ENCODE data around the gene ATXN10. TPM values are rescaled to one million over a fixed set of nuclear protein-coding genes. Genes with fewer than 3 reads are reported as not detected.

The ATXN10 gene
- total and polyA plus RNA-seq, 2 of the 8 experiments (the other 6 are each of a cell fraction or from before 2014, with no cell fraction given) = 134 to 210 TPM

DNA sequence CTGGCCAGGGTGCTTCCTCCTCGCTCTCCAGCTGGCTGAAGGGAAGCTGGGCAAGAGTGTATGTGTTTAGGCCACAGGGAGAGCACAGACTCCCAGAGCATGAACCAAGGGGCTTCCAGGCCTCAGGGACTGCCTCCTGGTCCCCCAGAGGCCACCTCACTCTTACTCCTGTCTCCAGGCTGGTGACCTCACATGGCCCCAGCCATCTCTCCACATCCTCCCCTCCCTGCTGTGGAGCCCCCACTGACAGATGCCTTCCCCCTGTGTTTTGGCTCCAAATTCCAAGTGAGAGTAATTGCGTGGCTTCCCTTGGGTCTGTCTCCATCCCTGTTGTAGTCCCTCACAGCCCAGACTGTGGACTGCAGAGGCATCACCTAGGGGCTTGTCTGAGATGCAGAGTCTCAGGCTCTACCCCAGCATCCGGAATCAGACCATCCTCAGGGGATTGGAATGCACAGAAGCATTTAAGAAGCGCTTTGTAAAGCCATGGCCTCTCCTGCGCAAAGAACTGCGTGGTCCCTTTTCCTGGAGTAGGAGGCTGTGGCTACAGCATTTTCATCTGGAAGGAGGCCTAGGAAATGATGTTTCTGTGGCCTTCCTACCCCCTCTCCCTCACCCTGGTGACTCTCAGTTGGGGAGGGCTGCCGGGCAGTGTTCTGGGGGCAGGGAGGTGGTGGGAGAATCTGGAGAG, 91.1 kb downstream of the ATXN10 start:
- Histone ChIP-seq H3K4me1 (replicated peaks in 1 of 4; ENCODE audit: control insufficient read depth in 3 of 4, insufficient read depth in 4 of 4, low read length in 3 of 4) (peaks cover 7 to 27% (median 19%) of the 10 kb centered on the region in 4 experiments), H2AK5ac (ENCODE audit: low read depth, low read length) (peak overlapping the region; percentile 27; the same call in 1 of the 2 replicates), H3K79me1 (ENCODE audit: low read depth, low read length) (peaks cover 5% of the 10 kb centered on the region), H2BK20ac (ENCODE audit: low read length) (no peak overlapping the region), H2BK15ac (ENCODE audit: low read length) (0 out of 2 replicates have a peak overlapping the region, but pooled peaks have one; percentile 3), H3K4me3 (ENCODE audit: extremely low read depth in 1 of 4, insufficient read depth in 2 of 4, low read depth in 3 of 4, low read length in 4 of 4) (no peak overlapping the region), H3K4ac (replicated peaks; ENCODE audit: insufficient read length, low read depth, low read length) (no peak overlapping the region), H3K18ac (ENCODE audit: extremely low read depth, low read length) (0 out of 2 replicates have a peak overlapping the region, but pooled peaks have one; percentile 76), H3K9me3 (ENCODE audit: insufficient read depth in 2 of 2, low read depth in 1 of 2, low read length in 1 of 2) (no peaks in the 10 kb centered on the region; a peak in 1 of 4 replicates), H4K20me1 (replicated peaks in 1 of 2; ENCODE audit: control insufficient read depth in 1 of 2, insufficient read depth in 2 of 2, low read length in 2 of 2) (peaks cover 4 to 10% of the 10 kb centered on the region in 2 experiments), H4K8ac (ENCODE audit: extremely low read depth, insufficient read depth, low read length) (no peak overlapping the region), H2BK120ac (replicated peaks; ENCODE audit: low read depth, low read length) (no peak overlapping the region), H3K4me2 (ENCODE audit: insufficient read depth in 1 of 2, low read depth in 2 of 2, low read length in 2 of 2) (peak overlapping the region in 1 of 2 experiments; percentile 3; a peak in 2 of 4 replicates), H4K91ac (replicated peaks; ENCODE audit: insufficient read length, low read length) (no peak overlapping the region), H3K56ac (replicated peaks; ENCODE audit: insufficient read length, low read depth, low read length) (no peak overlapping the region), H3K9ac (replicated peaks in 1 of 4; ENCODE audit: extremely low read depth in 1 of 4, low read depth in 3 of 4, low read length in 3 of 4) (no peak overlapping the region), H4K5ac (ENCODE audit: insufficient read length, low read depth, low read length) (no peak overlapping the region), H2BK5ac (ENCODE audit: low read depth, low read length) (peak overlapping the region; percentile 85; the same call in 1 of the 2 replicates), H2BK12ac (ENCODE audit: low read depth, low read length) (peak overlapping the region; percentile 10; the same call in 1 of the 2 replicates), H3K79me2 (ENCODE audit: control insufficient read depth in 1 of 2, insufficient read depth in 2 of 2, low read length in 2 of 2) (peaks cover 0 to 14% of the 10 kb centered on the region in 2 experiments; a peak in 2 of 4 replicates), H3K27me3 (replicated peaks in 1 of 4; ENCODE audit: control insufficient read depth in 3 of 4, extremely low read depth in 1 of 4, insufficient read depth in 3 of 4, low read length in 3 of 4) (no peaks in the 10 kb centered on the region), H2AFZ (ENCODE audit: low read length) (no peak overlapping the region), H3K23ac (ENCODE audit: insufficient read length) (no peak overlapping the region), H3K14ac (ENCODE audit: insufficient read length) (no peak overlapping the region), H3K36me3 (ENCODE audit: control insufficient read depth in 2 of 4, insufficient read depth in 4 of 4, low read length in 3 of 4) (no peaks in the 10 kb centered on the region; a peak in 2 of 8 replicates), H3K23me2 (ENCODE audit: low read depth, low read length) (no peaks in the 10 kb centered on the region), H3K27ac (ENCODE audit: low read depth, low read length) (peak overlapping the region; percentile 49; the same call in 1 of the 2 replicates)
- ChIA-PET CTCF (ENCODE audit: partially characterized antibody) (no interaction called here), POLR2A (ENCODE audit: partially characterized antibody) (no interaction called here)
- FAIRE-seq = no peak
- WGBS, 2 experiments (ENCODE audit: extremely low coverage in 1 of 2, insufficient coverage in 1 of 2, insufficient read length in 1 of 2, insufficient replicate concordance in 2 of 2, low coverage in 1 of 2, low lambda C conversion rate in 2 of 2, missing lambda C conversion rate in 1 of 2) = 88% methylated on average over 7 of the region's 7 CpGs; no CpG with 5 or more reads in 1 of the 2 experiments
- DNase-seq (ENCODE audit: low read depth in 1 of 2, low spot score in 2 of 2) = no peak
- TF ChIP-seq GTF2F1 (IDR thresholded peaks at IDR 0.05; ENCODE audit: borderline replicate concordance, low read depth, low read length) = no peak
- no peak for TF ChIP-seq TAF1 (IDR thresholded peaks at IDR 0.05; ENCODE audit: low read depth, low read length)
- TF ChIP-seq, protein P1, sequence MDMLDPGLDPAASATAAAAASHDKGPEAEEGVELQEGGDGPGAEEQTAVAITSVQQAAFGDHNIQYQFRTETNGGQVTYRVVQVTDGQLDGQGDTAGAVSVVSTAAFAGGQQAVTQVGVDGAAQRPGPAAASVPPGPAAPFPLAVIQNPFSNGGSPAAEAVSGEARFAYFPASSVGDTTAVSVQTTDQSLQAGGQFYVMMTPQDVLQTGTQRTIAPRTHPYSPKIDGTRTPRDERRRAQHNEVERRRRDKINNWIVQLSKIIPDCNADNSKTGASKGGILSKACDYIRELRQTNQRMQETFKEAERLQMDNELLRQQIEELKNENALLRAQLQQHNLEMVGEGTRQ (IDR thresholded peaks at IDR 0.05; ENCODE audit: low read length) = no peak
- no peak for TF ChIP-seq JUND (IDR thresholded peaks at IDR 0.05; ENCODE audit: low read length)
- TF ChIP-seq GABPA (IDR thresholded peaks at IDR 0.05; ENCODE audit: borderline replicate concordance, insufficient read depth, low read length) = no peak
- TF ChIP-seq, protein P2, sequence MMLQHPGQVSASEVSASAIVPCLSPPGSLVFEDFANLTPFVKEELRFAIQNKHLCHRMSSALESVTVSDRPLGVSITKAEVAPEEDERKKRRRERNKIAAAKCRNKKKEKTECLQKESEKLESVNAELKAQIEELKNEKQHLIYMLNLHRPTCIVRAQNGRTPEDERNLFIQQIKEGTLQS (IDR thresholded peaks at IDR 0.05; ENCODE audit: insufficient read depth, low read depth, low read length) = no peak
- TF ChIP-seq CHD1 (IDR thresholded peaks at IDR 0.05; ENCODE audit: low read depth, low read length) = no peak
- TF ChIP-seq SP4 (IDR thresholded peaks at IDR 0.05; ENCODE audit: low read length) = no peak
- no peak for TF ChIP-seq CREB1 (IDR thresholded peaks at IDR 0.05)
- TF ChIP-seq CHD2 (IDR thresholded peaks at IDR 0.05; ENCODE audit: low read length) = no peak
- no peak for TF ChIP-seq YY1 (IDR thresholded peaks at IDR 0.05; ENCODE audit: low read depth, low read length)
- no peak for TF ChIP-seq JUN (IDR thresholded peaks at IDR 0.05; ENCODE audit: low read depth, low read length)

Measured in H1 (cell line).